GM19099 (cell line): Measurements from ENCODE around the gene FDX1.

Source experiments
- POLR2A ChIP-seq: IDR thresholded peaks from 3 replicates; pipeline ENCODE4 v1.6.1; 2011; ENCODE audit warnings: low read depth; ENCODE audit not compliant: insufficient read length; ENCODE audit errors: extremely low read depth

Gene FDX1

GRCh38 chr11:110479108-110480101 lies 49.7 kb downstream of the FDX1 start:
- TF ChIP-seq POLR2A, result no peak

GRCh38 chr11:110481523-110481922 lies 51.8 kb downstream of the FDX1 start:
- TF ChIP-seq POLR2A, result no peak

GRCh38 chr11:110486156-110486555 lies 56.4 kb downstream of the FDX1 start:
- no peak for TF ChIP-seq POLR2A

GRCh38 chr11:110488446-110488845 lies 58.7 kb downstream of the FDX1 start:
- no peak for TF ChIP-seq POLR2A

- TF ChIP-seq POLR2A, result no peak
These were observed 61.1 kb downstream of the FDX1 start for GRCh38 chr11:110490886-110491285.

- TF ChIP-seq POLR2A, result no peak
These were observed 62.0 kb downstream of the FDX1 start for GRCh38 chr11:110491577-110492320.

GRCh38 chr11:110492321-110492685 lies 62.6 kb downstream of the FDX1 start:
- no peak for TF ChIP-seq POLR2A

- TF ChIP-seq POLR2A, result no peak
These were observed 63.6 kb downstream of the FDX1 start for GRCh38 chr11:110493346-110493745.

GRCh38 chr11:110497231-110497978 lies 67.7 kb downstream of the FDX1 start:
- no peak for TF ChIP-seq POLR2A

GRCh38 chr11:110501428-110501827 lies 71.7 kb downstream of the FDX1 start:
- no peak for TF ChIP-seq POLR2A

- no peak for TF ChIP-seq POLR2A
These were observed 76.0 kb downstream of the FDX1 start for GRCh38 chr11:110505528-110506284.

- TF ChIP-seq POLR2A, result no peak
These were observed 77.6 kb downstream of the FDX1 start for GRCh38 chr11:110507328-110507727.

- TF ChIP-seq POLR2A, result no peak
These were observed 79.0 kb downstream of the FDX1 start for GRCh38 chr11:110508786-110509185.

GRCh38 chr11:110509472-110509871 lies 79.7 kb downstream of the FDX1 start:
- TF ChIP-seq POLR2A, result no peak

GRCh38 chr11:110512026-110512425 lies 82.3 kb downstream of the FDX1 start:
- no peak for TF ChIP-seq POLR2A

GRCh38 chr11:110513259-110513801 lies 83.6 kb downstream of the FDX1 start:
- no peak for TF ChIP-seq POLR2A
